H9 (cell line): ENCODE data around the gene SLC4A3. TPM values are rescaled to one million over a fixed set of nuclear protein-coding genes. Genes with fewer than 3 reads are reported as not detected.

ENCODE experiments used
- DNase-seq: peaks from one replicate; pipeline ENCODE4 v3.0.0-alpha.2; 2017
- H2AFZ ChIP-seq: one replicate; pipeline ENCODE4 v1.6.1; 2013; ENCODE audit warnings: mild to moderate bottlenecking, low read length, control low read depth, moderate library complexity
- H2AK5ac ChIP-seq: 2 replicates; pipeline ENCODE4 v1.6.1; 2013; ENCODE audit warnings: low read length, control low read depth, mixed read lengths; ENCODE audit not compliant: insufficient read length
- H2BK120ac ChIP-seq: one replicate; pipeline ENCODE4 v1.6.1; 2013; ENCODE audit warnings: low read depth, mild to moderate bottlenecking, low read length, control low read depth, inconsistent platforms; ENCODE audit not compliant: poor library complexity, severe bottlenecking
- H2BK12ac ChIP-seq: 2 replicates; pipeline ENCODE4 v1.6.1; 2013; ENCODE audit warnings: low read length, control low read depth, mixed read lengths, low read depth; ENCODE audit not compliant: insufficient read length
- H2BK15ac ChIP-seq: 2 replicates; pipeline ENCODE4 v1.6.1; 2013; ENCODE audit warnings: low read depth, low read length, control low read depth
- H2BK20ac ChIP-seq: one replicate; pipeline ENCODE4 v1.6.1; 2013; ENCODE audit warnings: low read depth, mild to moderate bottlenecking, low read length, control low read depth, inconsistent platforms; ENCODE audit not compliant: poor library complexity, severe bottlenecking
- H2BK5ac ChIP-seq: 2 replicates; pipeline ENCODE4 v1.6.1; 2013; ENCODE audit warnings: low read length, control low read depth, mixed read lengths; ENCODE audit not compliant: insufficient read length
- H3K14ac ChIP-seq: 2 replicates; pipeline ENCODE4 v1.6.1; 2013; ENCODE audit warnings: low read length, control low read depth; ENCODE audit not compliant: insufficient read depth
- H3K18ac ChIP-seq: 2 replicates; pipeline ENCODE4 v1.6.1; 2013; ENCODE audit warnings: low read depth, mild to moderate bottlenecking, mixed read lengths, low read length, control low read depth; ENCODE audit not compliant: insufficient read length
- H3K23ac ChIP-seq: 2 replicates; pipeline ENCODE4 v1.6.1; 2013; ENCODE audit warnings: low read length, control low read depth, mixed read lengths, low read depth; ENCODE audit not compliant: insufficient read length
- H3K23me2 ChIP-seq: 2 replicates; pipeline ENCODE4 v1.6.1; 2013; ENCODE audit warnings: low read depth, mild to moderate bottlenecking, mixed read lengths, low read length, control low read depth; ENCODE audit not compliant: insufficient read length, poor library complexity, severe bottlenecking
- H3K27ac ChIP-seq: 2 replicates; pipeline ENCODE4 v1.5.1; 2013; ENCODE audit warnings: low read length, control low read depth, mixed read lengths, low read depth; ENCODE audit not compliant: insufficient read length
- H3K27me3 ChIP-seq: 2 replicates; pipeline ENCODE4 v1.6.1; 2013; ENCODE audit warnings: low read length, control low read depth, inconsistent platforms; ENCODE audit not compliant: insufficient read depth
- H3K4ac ChIP-seq: 2 replicates; pipeline ENCODE4 v1.6.1; 2013; ENCODE audit warnings: low read depth, mild to moderate bottlenecking, control low read depth, inconsistent platforms, low read length, moderate library complexity
- H3K4me1 ChIP-seq: 2 replicates; pipeline ENCODE4 v1.6.1; 2013; ENCODE audit warnings: low read length, control low read depth, inconsistent platforms; ENCODE audit not compliant: insufficient read depth
- H3K4me2 ChIP-seq: 2 replicates; pipeline ENCODE4 v1.6.1; 2013; ENCODE audit warnings: low read length, control low read depth, mixed read lengths; ENCODE audit not compliant: insufficient read length, insufficient read depth
- H3K56ac ChIP-seq: 2 replicates; pipeline ENCODE4 v1.6.1; 2013; ENCODE audit warnings: low read depth, mild to moderate bottlenecking, mixed read lengths, low read length, control low read depth; ENCODE audit not compliant: insufficient read length
- H3K79me1 ChIP-seq: 2 replicates; pipeline ENCODE4 v1.6.1; 2013; ENCODE audit warnings: low read depth, mild to moderate bottlenecking, moderate library complexity, low read length, control low read depth, inconsistent platforms; ENCODE audit not compliant: insufficient read depth, poor library complexity, severe bottlenecking
- H3K79me2 ChIP-seq: 2 replicates; pipeline ENCODE4 v1.6.1; 2013; ENCODE audit warnings: low read length, control low read depth, inconsistent platforms; ENCODE audit not compliant: insufficient read depth
- H3K9ac ChIP-seq: 2 replicates; pipeline ENCODE4 v1.6.1; 2013; ENCODE audit warnings: low read length, control low read depth, mixed read lengths; ENCODE audit not compliant: insufficient read length; ENCODE audit errors: extremely low read depth
- H3K9me3 ChIP-seq: one replicate; pipeline ENCODE4 v1.6.1; 2013; ENCODE audit warnings: low read depth, low read length, inconsistent platforms; ENCODE audit not compliant: control insufficient read depth
- H3T11ph ChIP-seq: one replicate; pipeline ENCODE4 v1.6.1; 2013; ENCODE audit warnings: mild to moderate bottlenecking, low read length, control low read depth, inconsistent platforms
- H4K20me1 ChIP-seq: one replicate; pipeline ENCODE4 v1.6.1; 2013; ENCODE audit not compliant: control insufficient read depth, insufficient read length, insufficient read depth
- H4K5ac ChIP-seq: 2 replicates; pipeline ENCODE4 v1.6.1; 2013; ENCODE audit warnings: low read depth, mild to moderate bottlenecking, mixed read lengths, low read length, control low read depth; ENCODE audit not compliant: insufficient read length
- H4K8ac ChIP-seq: replicated peaks from 2 replicates; pipeline ENCODE4 v1.6.1; 2013; ENCODE audit warnings: low read length, control low read depth, mixed read lengths, low read depth; ENCODE audit not compliant: insufficient read length
- H4K91ac ChIP-seq: 2 replicates; pipeline ENCODE4 v1.6.1; 2013; ENCODE audit warnings: low read depth, mild to moderate bottlenecking, moderate library complexity, mixed read lengths, low read length, control low read depth; ENCODE audit not compliant: insufficient read length
- H3K27ac Mint-ChIP-seq, 3 experiments: 2 replicates in 2 of 3; 3 replicates in 1 of 3; pipeline ENCODE4 v1.8.0; 2020 to 2021; ENCODE audit warnings: mixed read lengths in 3 of 3, mild to moderate bottlenecking in 1 of 3, moderate library complexity in 1 of 3
- H3K27me3 Mint-ChIP-seq: 2 replicates; pipeline ENCODE4 v1.8.0; 2021; ENCODE audit warnings: low read depth, mild to moderate bottlenecking, moderate library complexity, mixed read lengths
- H3K36me3 Mint-ChIP-seq, 3 experiments: 2 replicates in 2 of 3; 3 replicates in 1 of 3; pipeline ENCODE4 v1.8.0; 2020 to 2021; ENCODE audit warnings: low read depth in 3 of 3, mixed read lengths in 3 of 3; ENCODE audit not compliant: insufficient read depth in 1 of 3
- H3K4me1 Mint-ChIP-seq, 2 experiments: 2 replicates each; pipeline ENCODE4 v1.8.0; 2020; ENCODE audit warnings: mixed read lengths in 2 of 2
- H3K4me3 Mint-ChIP-seq, 2 experiments: 2 replicates in 1 of 2; 3 replicates in 1 of 2; pipeline ENCODE4 v1.8.0; 2020 to 2021; ENCODE audit warnings: mild to moderate bottlenecking in 2 of 2, mixed read lengths in 2 of 2, moderate library complexity in 1 of 2
- H3K9me3 Mint-ChIP-seq, 2 experiments: 2 replicates in 1 of 2; 3 replicates in 1 of 2; pipeline ENCODE4 v1.8.0; 2020; ENCODE audit warnings: mild to moderate bottlenecking in 2 of 2, mixed read lengths in 2 of 2, moderate library complexity in 1 of 2
- CTCF ChIP-seq: fragments of 200-600 bp; sonication (generic); conservative IDR thresholded peaks from 3 replicates; pipeline ENCODE4 v1.8.0; 2021; ENCODE audit warnings: antibody characterized with exemption, mild to moderate bottlenecking
- WGBS: extraction: QIAGEN DNeasy Blood & Tissue Kit; methylation state at CpG from one replicate; pipeline ENCODE4 v1.1.7; 2013; ENCODE audit warnings: missing lambda C conversion rate, low lambda C conversion rate, mixed read lengths; ENCODE audit not compliant: insufficient read length; ENCODE audit errors: extremely low coverage; 5-methylcytosine and 5-hydroxymethylcytosine counted together
- total RNA-seq: library from RNA; stranded (reverse); gene quantifications from 2 replicates; pipeline ENCODE4 v1.2.1, GENCODE V29; 2021

SLC4A3 gene
- total RNA-seq, 1 experiment from 2014 or later: 11.1 TPM

DNA sequence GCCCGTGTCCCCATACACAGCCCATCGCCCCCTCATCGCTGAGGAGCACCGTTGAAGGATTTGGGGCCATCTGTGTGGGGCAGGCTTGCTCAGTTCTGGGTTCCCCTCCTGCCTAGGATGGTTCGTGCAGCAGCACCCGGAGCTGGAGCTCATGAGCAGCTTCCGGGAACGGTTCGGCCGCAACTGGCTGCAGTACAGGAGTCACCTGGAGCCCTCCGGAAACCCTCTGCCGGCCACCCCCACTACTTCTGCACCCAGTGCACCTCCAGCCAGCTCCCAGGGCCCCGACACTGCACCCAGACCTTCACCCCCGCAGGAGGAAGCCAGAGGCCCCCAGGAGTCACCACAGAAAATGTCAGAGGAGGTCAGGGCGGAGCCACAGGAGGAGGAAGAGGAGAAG, 19.5 kb upstream of the SLC4A3 start:
- no peaks in the 10 kb centered on the region for H3K79me2 ChIP-seq
- no peak overlapping the region for H2AFZ ChIP-seq
- H3K9ac ChIP-seq: no peak overlapping the region
- H3K27me3 ChIP-seq: no peaks in the 10 kb centered on the region
- H2BK20ac ChIP-seq: no peak overlapping the region
- H3K23ac ChIP-seq: no peak overlapping the region
- no peak overlapping the region for H3K4ac ChIP-seq
- H3K4me3 Mint-ChIP-seq: no peak overlapping the region
- no peak overlapping the region for H3T11ph ChIP-seq
- no peaks in the 10 kb centered on the region for H3K9me3 ChIP-seq
- WGBS: no CpG with 5 or more reads among the region's 15 CpGs
- H3K4me2 ChIP-seq: no peak overlapping the region
- H3K27ac Mint-ChIP-seq: no peak overlapping the region; a peak in 1 of 7 replicates
- no peak overlapping the region for H3K27ac ChIP-seq
- no peaks in the 10 kb centered on the region for H3K27me3 Mint-ChIP-seq
- no peak overlapping the region for H3K14ac ChIP-seq
- H2BK12ac ChIP-seq: no peak overlapping the region
- TF ChIP-seq CTCF: no peak
- no peaks in the 10 kb centered on the region for H3K9me3 Mint-ChIP-seq
- no peaks in the 10 kb centered on the region for H3K79me1 ChIP-seq
- H2BK120ac ChIP-seq: no peak overlapping the region
- H3K56ac ChIP-seq: no peak overlapping the region
- no peaks in the 10 kb centered on the region for H3K4me1 ChIP-seq
- H4K8ac ChIP-seq: no peak overlapping the region
- H4K5ac ChIP-seq: no peak overlapping the region
- peaks cover 9 to 48% (median 28%) of the 10 kb centered on the region in 3 experiments; a peak in 6 of 7 replicates for H3K36me3 Mint-ChIP-seq
- no peak overlapping the region for H2AK5ac ChIP-seq
- H3K23me2 ChIP-seq: no peaks in the 10 kb centered on the region
- no peak overlapping the region for H4K91ac ChIP-seq
- H4K20me1 ChIP-seq: no peaks in the 10 kb centered on the region
- no peak overlapping the region for H2BK15ac ChIP-seq
- H3K18ac ChIP-seq: no peak overlapping the region
- no peak overlapping the region for H2BK5ac ChIP-seq
- peaks cover 2 to 3% of the 10 kb centered on the region in 2 experiments; a peak in 2 of 4 replicates for H3K4me1 Mint-ChIP-seq
- no peak for DNase-seq
